H1 (cell line): ENCODE results near the gene CHN2. TPM values are rescaled to one million over a fixed set of nuclear protein-coding genes. Genes with fewer than 3 reads are reported as not detected.

Experiments
- CTCF ChIA-PET: fragments of 300-600 bp; sonication (Branson Sonifier 250); formaldehyde crosslinking; loops from one replicate; lab custom pipeline; 2021; ENCODE audit not compliant: partially characterized antibody; lab: Charles Lee
- POLR2A ChIA-PET: fragments of 300-600 bp; sonication (Branson Sonifier 250); formaldehyde crosslinking; loops from one replicate; lab custom pipeline; 2021; ENCODE audit warnings: inconsistent platforms; ENCODE audit not compliant: partially characterized antibody; lab: Charles Lee
- DNase-seq, 2 experiments: peaks; one replicate each; pipeline versions ENCODE4 v3.0.0 to v3.0.0-alpha.2; 2010 to 2022; ENCODE audit warnings: low spot score in 2 of 2, low read depth in 1 of 2, mixed read lengths in 1 of 2
- FAIRE-seq: peaks from 2 replicates; lab custom pipeline; 2011; peaks lifted over from hg19 to GRCh38; lab: Jason Lieb, UNC
- H2AFZ ChIP-seq: 2 replicates; pipeline ENCODE4 v1.8.1; 2012; ENCODE audit warnings: low read length, inconsistent platforms
- H2AK5ac ChIP-seq: 2 replicates; pipeline ENCODE4 v1.6.1; 2013; ENCODE audit warnings: low read depth, low read length
- H2BK120ac ChIP-seq: replicated peaks from 2 replicates; pipeline ENCODE3; 2013; ENCODE audit warnings: low read depth, low read length, inconsistent platforms
- H2BK12ac ChIP-seq: 2 replicates; pipeline ENCODE4 v1.6.1; 2013; ENCODE audit warnings: low read depth, low read length
- H2BK15ac ChIP-seq: 2 replicates; pipeline ENCODE4 v1.6.1; 2013; ENCODE audit warnings: low read length
- H2BK20ac ChIP-seq: 2 replicates; pipeline ENCODE4 v1.6.1; 2013; ENCODE audit warnings: low read length
- H2BK5ac ChIP-seq: 2 replicates; pipeline ENCODE4 v1.6.1; 2013; ENCODE audit warnings: low read depth, low read length
- H3K14ac ChIP-seq: 2 replicates; pipeline ENCODE4 v1.6.1; 2013; ENCODE audit warnings: inconsistent platforms; ENCODE audit not compliant: insufficient read length
- H3K18ac ChIP-seq: 2 replicates; pipeline ENCODE4 v1.6.1; 2013; ENCODE audit warnings: low read length; ENCODE audit errors: extremely low read depth
- H3K23ac ChIP-seq: 2 replicates; pipeline ENCODE4 v1.6.1; 2013; ENCODE audit warnings: inconsistent platforms; ENCODE audit not compliant: insufficient read length
- H3K23me2 ChIP-seq: 2 replicates; pipeline ENCODE4 v1.6.1; 2013; ENCODE audit warnings: low read depth, low read length
- H3K27ac ChIP-seq: 2 replicates; pipeline ENCODE4 v1.6.1; 2011; ENCODE audit warnings: low read depth, low read length, inconsistent platforms
- H3K27me3 ChIP-seq, 4 experiments: replicated peaks in 1 of 4; 1 replicate in 1 of 4; 2 replicates in 3 of 4; pipeline versions ENCODE4 v1.6.1 to v1.8.1; 2011 to 2013; ENCODE audit warnings: low read length in 3 of 4, mild to moderate bottlenecking in 3 of 4, inconsistent platforms in 2 of 4, mixed read lengths in 2 of 4, moderate library complexity in 1 of 4; ENCODE audit not compliant: control insufficient read depth in 3 of 4, insufficient read depth in 3 of 4; ENCODE audit errors: extremely low read depth in 1 of 4
- H3K36me3 ChIP-seq, 4 experiments: 2 replicates each; pipeline versions ENCODE4 v1.6.1 to v1.8.1; 2011 to 2013; ENCODE audit warnings: mild to moderate bottlenecking in 4 of 4, low read length in 3 of 4, moderate library complexity in 2 of 4, control low read depth in 1 of 4, inconsistent platforms in 1 of 4; ENCODE audit not compliant: insufficient read depth in 4 of 4, control insufficient read depth in 2 of 4
- H3K4ac ChIP-seq: replicated peaks from 2 replicates; pipeline ENCODE3; 2013; ENCODE audit warnings: low read length, low read depth, mixed read lengths, inconsistent platforms; ENCODE audit not compliant: insufficient read length
- H3K4me1 ChIP-seq, 4 experiments: replicated peaks in 1 of 4; 1 replicate in 1 of 4; 2 replicates in 3 of 4; pipeline versions ENCODE4 v1.6.1 to v1.8.1; 2011 to 2013; ENCODE audit warnings: low read length in 3 of 4, inconsistent platforms in 2 of 4, mixed read lengths in 1 of 4; ENCODE audit not compliant: insufficient read depth in 4 of 4, control insufficient read depth in 3 of 4
- H3K4me2 ChIP-seq, 2 experiments: 2 replicates each; pipeline versions ENCODE4 v1.6.1 to v1.8.1; 2011 to 2013; ENCODE audit warnings: low read depth in 2 of 2, low read length in 2 of 2, control low read depth in 1 of 2, inconsistent platforms in 1 of 2, mild to moderate bottlenecking in 1 of 2; ENCODE audit not compliant: insufficient read depth in 1 of 2
- H3K4me3 ChIP-seq, 4 experiments: fragments of 200-600, 300-600 bp in 1 of 4; sonication (generic), shearing (Covaris generic), sonication (Bioruptor Twin) in 1 of 4; 2 replicates each; pipeline versions ENCODE4 v1.5.1 to v1.8.1; 2011 to 2016; ENCODE audit warnings: low read length in 4 of 4, low read depth in 3 of 4, control low read depth in 2 of 4, inconsistent platforms in 2 of 4, mild to moderate bottlenecking in 2 of 4, mixed read lengths in 1 of 4, moderate library complexity in 1 of 4; ENCODE audit not compliant: insufficient read depth in 2 of 4; ENCODE audit errors: extremely low read depth in 1 of 4
- H3K56ac ChIP-seq: replicated peaks from 2 replicates; pipeline ENCODE3; 2013; ENCODE audit warnings: low read depth, mild to moderate bottlenecking, mixed read lengths, low read length, inconsistent platforms; ENCODE audit not compliant: insufficient read length
- H3K79me1 ChIP-seq: 2 replicates; pipeline ENCODE4 v1.6.1; 2013; ENCODE audit warnings: low read depth, low read length, control low read depth
- H3K79me2 ChIP-seq, 2 experiments: 2 replicates each; pipeline versions ENCODE4 v1.6.1 to v1.8.1; 2012 to 2013; ENCODE audit warnings: low read length in 2 of 2, mild to moderate bottlenecking in 2 of 2, inconsistent platforms in 1 of 2; ENCODE audit not compliant: insufficient read depth in 2 of 2, control insufficient read depth in 1 of 2
- H3K9ac ChIP-seq, 4 experiments: replicated peaks in 1 of 4; 1 replicate in 1 of 4; 2 replicates in 3 of 4; pipeline versions ENCODE4 v1.6.1 to v1.8.1; 2011 to 2013; ENCODE audit warnings: low read depth in 3 of 4, low read length in 3 of 4, control low read depth in 2 of 4, mild to moderate bottlenecking in 2 of 4, moderate library complexity in 2 of 4, inconsistent platforms in 1 of 4; ENCODE audit errors: extremely low read depth in 1 of 4
- H3K9me3 ChIP-seq, 2 experiments: 2 replicates each; pipeline versions ENCODE4 v1.6.1 to v1.8.1; 2012 to 2013; ENCODE audit warnings: mild to moderate bottlenecking in 2 of 2, moderate library complexity in 2 of 2, control low read depth in 1 of 2, inconsistent platforms in 1 of 2, low read depth in 1 of 2, low read length in 1 of 2, mixed read lengths in 1 of 2; ENCODE audit not compliant: insufficient read depth in 2 of 2
- H4K20me1 ChIP-seq, 2 experiments: replicated peaks in 1 of 2; 2 replicates each; pipeline versions ENCODE3 to v1.8.1; 2011 to 2013; ENCODE audit warnings: inconsistent platforms in 2 of 2, low read length in 2 of 2, mild to moderate bottlenecking in 1 of 2; ENCODE audit not compliant: insufficient read depth in 2 of 2, control insufficient read depth in 1 of 2
- H4K5ac ChIP-seq: 2 replicates; pipeline ENCODE4 v1.6.1; 2013; ENCODE audit warnings: low read length, low read depth, mixed read lengths, inconsistent platforms; ENCODE audit not compliant: insufficient read length
- H4K8ac ChIP-seq: 2 replicates; pipeline ENCODE4 v1.8.0; 2013; ENCODE audit warnings: mild to moderate bottlenecking, moderate library complexity, low read length, inconsistent platforms; ENCODE audit not compliant: insufficient read depth; ENCODE audit errors: extremely low read depth
- H4K91ac ChIP-seq: replicated peaks from 2 replicates; pipeline ENCODE3; 2013; ENCODE audit warnings: low read length, mixed read lengths, inconsistent platforms; ENCODE audit not compliant: insufficient read length
- BRCA1 ChIP-seq: IDR thresholded peaks from 2 replicates; pipeline ENCODE4 v1.6.1; 2012; ENCODE audit warnings: low read depth, low read length, improper control_type of control experiment
- CREB1 ChIP-seq: IDR thresholded peaks from 2 replicates; pipeline ENCODE4 v1.6.1; 2012; ENCODE audit warnings: inconsistent platforms
- FOSL1 ChIP-seq: IDR thresholded peaks from 2 replicates; pipeline ENCODE4 v1.6.1; 2011; ENCODE audit warnings: mild to moderate bottlenecking, low read depth, low read length, moderate library complexity; ENCODE audit not compliant: insufficient read depth
- PHF8 ChIP-seq: fragments of 200-600 bp; sonication (generic); conservative IDR thresholded peaks from 2 replicates; pipeline ENCODE4 v1.7.1; 2012; ENCODE audit warnings: low read depth, mild to moderate bottlenecking, inconsistent platforms, low read length, moderate library complexity
- RFX5 ChIP-seq: IDR thresholded peaks from 2 replicates; pipeline ENCODE4 v1.6.1; 2011; ENCODE audit warnings: low read depth, low read length, improper control_type of control experiment, borderline replicate concordance
- RNF2 ChIP-seq: fragments of 200-900, 300-1000 bp; sonication (generic); IDR thresholded peaks from 2 replicates; pipeline ENCODE4 v1.7.1; 2016; ENCODE audit warnings: borderline replicate concordance, low read depth, mild to moderate bottlenecking, antibody characterized with exemption, low read length; ENCODE audit not compliant: poor library complexity, severe bottlenecking; ENCODE audit errors: missing control alignments
- SIN3A ChIP-seq, 2 experiments: IDR thresholded peaks in 1 of 2; conservative IDR thresholded peaks in 1 of 2; 2 replicates each; pipeline ENCODE4 v1.6.1; 2011 to 2012; ENCODE audit warnings: low read length in 2 of 2, improper control_type of control experiment in 1 of 2, low read depth in 1 of 2, mild to moderate bottlenecking in 1 of 2
- SP4 ChIP-seq: IDR thresholded peaks from 2 replicates; pipeline ENCODE4 v1.6.1; 2012; ENCODE audit warnings: low read length, inconsistent platforms
- SRF ChIP-seq: IDR thresholded peaks from 2 replicates; pipeline ENCODE4 v1.6.1; 2011; ENCODE audit warnings: mild to moderate bottlenecking, low read depth, low read length, moderate library complexity
- WGBS, 2 experiments: shearing (Covaris generic) in 1 of 2; methylation state at CpG; one replicate each; pipeline versions ENCODE4 v1.1.6 to v1.1.7; 2013 to 2015; ENCODE audit warnings: low lambda C conversion rate in 2 of 2, mixed read lengths in 2 of 2, inconsistent platforms in 1 of 2, low coverage in 1 of 2, missing lambda C conversion rate in 1 of 2; ENCODE audit not compliant: insufficient replicate concordance in 2 of 2, insufficient coverage in 1 of 2, insufficient read length in 1 of 2; ENCODE audit errors: extremely low coverage in 1 of 2, missing lambda C conversion rate in 1 of 2; 5-methylcytosine and 5-hydroxymethylcytosine counted together
- polyA plus RNA-seq, 7 experiments: library from polyadenylated mRNA; depleted of rRNA in 3 of 7; stranded (reverse) in 5 of 7; unstranded in 2 of 7; fragments of >200 nt in 5 of 7; fragments of 200-250 nt in 2 of 7; gene quantifications; 1 replicate in 5 of 7; 2 replicates in 1 of 7; 4 replicates in 1 of 7; pipeline versions ENCODE4 v1.2.1 to v1.2.3, GENCODE V29; 2011 to 2013; ENCODE audit warnings: missing spikeins in 2 of 7, mixed read lengths in 2 of 7
- total RNA-seq: library from RNA; stranded (reverse); fragmentation: NEBNext Ultra II Directional; extraction: Animal tissue kit (Norgen Biotek cat#: 25700); gene quantifications from 2 replicates; pipeline ENCODE4 v1.2.1, GENCODE V29; 2021

The CHN2 gene
- total and polyA plus RNA-seq, 2 of the 8 experiments (the other 6 are each of a cell fraction or from before 2014, with no cell fraction given), result 2.9 to 4.8 TPM

DNA sequence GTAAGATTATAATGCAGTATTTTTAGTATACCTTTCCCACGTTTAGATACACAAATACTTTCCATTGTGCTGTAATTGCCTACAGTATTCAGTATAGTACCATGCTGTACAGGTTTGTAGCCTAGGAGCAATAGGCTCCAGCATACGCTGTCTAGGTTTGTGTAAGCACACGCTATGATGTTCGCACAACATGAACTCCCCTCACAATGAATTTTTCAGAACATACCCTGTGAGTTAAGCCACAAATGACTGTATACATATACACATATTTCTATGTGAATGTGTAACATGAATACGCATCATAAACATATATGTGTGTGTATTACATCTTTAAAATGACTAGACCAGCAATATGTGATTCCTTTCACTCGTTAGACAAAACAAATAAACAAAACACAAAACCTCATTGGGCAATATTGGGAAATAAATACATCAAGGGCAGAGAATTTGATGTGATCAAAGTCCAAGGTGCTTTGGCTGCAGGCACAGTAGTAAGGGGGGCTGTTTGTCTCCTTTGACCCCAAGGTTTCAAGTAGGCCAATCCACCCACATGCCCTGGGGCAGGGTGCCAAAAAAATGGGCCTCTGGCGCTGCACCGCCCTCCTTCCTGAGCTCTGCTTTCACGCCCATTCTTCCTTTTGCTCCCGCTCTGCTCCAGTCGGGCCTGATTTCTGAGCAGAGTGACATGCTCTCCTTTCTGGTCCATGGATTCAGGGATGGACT, 33.9 kb downstream of the CHN2 start:
- Histone ChIP-seq H2BK12ac (no peak overlapping the region), H2AK5ac (no peak overlapping the region), H4K8ac (no peak overlapping the region), H3K14ac (no peak overlapping the region), H2BK20ac (no peak overlapping the region), H3K4me3 (no peak overlapping the region), H3K4me2 (no peak overlapping the region), H3K79me1 (no peaks in the 10 kb centered on the region), H3K27ac (no peak overlapping the region), H3K9ac (no peak overlapping the region), H4K91ac (no peak overlapping the region), H3K79me2 (no peaks in the 10 kb centered on the region), H3K27me3 (no peaks in the 10 kb centered on the region), H4K20me1 (no peaks in the 10 kb centered on the region), H3K56ac (no peak overlapping the region), H3K4me1 (no peaks in the 10 kb centered on the region; a peak in 1 of 7 replicates), H2BK5ac (no peak overlapping the region), H3K9me3 (no peaks in the 10 kb centered on the region), H4K5ac (no peak overlapping the region), H3K23ac (no peak overlapping the region), H3K23me2 (no peaks in the 10 kb centered on the region), H2BK15ac (no peak overlapping the region), H3K18ac (no peak overlapping the region), H2BK120ac (no peak overlapping the region), H3K36me3 (no peaks in the 10 kb centered on the region), H3K4ac (no peak overlapping the region), H2AFZ (no peak overlapping the region)
- FAIRE-seq (no peak), DNase-seq (no peak)
- POLR2A ChIA-PET, result no interaction called here
- 89% methylated on average over 11 of the region's 11 CpGs; no CpG with 5 or more reads in 1 of the 2 experiments for WGBS, 2 experiments
- TF ChIP-seq SRF, result no peak
- TF ChIP-seq CREB1, result no peak
- TF ChIP-seq BRCA1, result no peak
- no peak for TF ChIP-seq FOSL1
- no peak for TF ChIP-seq PHF8
- TF ChIP-seq SP4, result no peak
- TF ChIP-seq SIN3A (conservative IDR thresholded peaks at IDR 0.05 in 1 of 2, IDR thresholded peaks at IDR 0.05 in 1 of 2; ENCODE audit: low read depth in 1 of 2, low read length in 2 of 2), result no peak
- no peak for TF ChIP-seq RNF2
- no peak for TF ChIP-seq RFX5
- CTCF ChIA-PET, result interaction anchor here (0.6 to 3.2 kb wide), 7 partner anchors 10 to 306 kb away, joined by 3 to 24 read pairs (median 4); no protein-coding TSS in a partner anchor
